ENCODE results near the gene ULK4. TPM values are rescaled to one million over a fixed set of nuclear protein-coding genes. Genes with fewer than 3 reads are reported as not detected.

ULK4 gene
- total and polyA plus RNA-seq, 2 of the 8 experiments (the other 6 are each of a cell fraction or from before 2014, with no cell fraction given): 3.0 to 10.8 TPM

DNA sequence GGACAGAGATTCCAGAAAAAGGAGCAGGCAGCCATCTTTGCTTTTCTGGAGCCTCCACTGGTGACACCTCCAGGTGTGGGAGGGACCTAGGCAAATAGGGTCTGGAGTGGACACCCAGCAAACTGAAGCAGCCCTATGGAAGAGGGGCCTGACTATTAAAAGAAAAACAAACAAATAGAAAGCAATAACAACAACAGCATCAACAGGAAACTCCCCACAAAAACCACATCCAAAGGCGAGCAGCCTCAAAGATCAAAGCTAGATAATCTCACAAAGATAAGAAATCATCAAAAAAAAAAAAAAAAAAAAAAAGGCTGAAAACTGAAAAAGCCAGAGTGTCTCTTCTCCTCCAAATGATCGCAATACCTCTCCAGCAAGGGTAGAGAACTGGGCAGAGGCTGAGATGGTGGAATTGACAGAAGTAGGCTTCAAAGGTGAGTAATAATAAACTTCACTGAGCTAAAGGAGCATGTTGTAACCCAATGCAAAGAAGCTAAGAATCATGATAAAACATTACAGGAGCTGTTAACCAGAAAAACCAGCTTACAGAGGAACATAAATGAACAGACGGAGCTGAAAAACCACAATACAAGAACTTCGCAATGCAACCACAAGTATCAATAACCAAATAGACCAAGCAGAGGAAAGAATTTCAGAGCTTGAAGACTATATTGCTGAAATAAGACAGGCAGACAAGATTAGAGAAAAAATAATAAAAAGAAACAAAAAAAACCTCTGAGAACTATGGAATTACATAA is 537.2 kb downstream of the ULK4 start (continued):
- TF ChIP-seq, protein P1, sequence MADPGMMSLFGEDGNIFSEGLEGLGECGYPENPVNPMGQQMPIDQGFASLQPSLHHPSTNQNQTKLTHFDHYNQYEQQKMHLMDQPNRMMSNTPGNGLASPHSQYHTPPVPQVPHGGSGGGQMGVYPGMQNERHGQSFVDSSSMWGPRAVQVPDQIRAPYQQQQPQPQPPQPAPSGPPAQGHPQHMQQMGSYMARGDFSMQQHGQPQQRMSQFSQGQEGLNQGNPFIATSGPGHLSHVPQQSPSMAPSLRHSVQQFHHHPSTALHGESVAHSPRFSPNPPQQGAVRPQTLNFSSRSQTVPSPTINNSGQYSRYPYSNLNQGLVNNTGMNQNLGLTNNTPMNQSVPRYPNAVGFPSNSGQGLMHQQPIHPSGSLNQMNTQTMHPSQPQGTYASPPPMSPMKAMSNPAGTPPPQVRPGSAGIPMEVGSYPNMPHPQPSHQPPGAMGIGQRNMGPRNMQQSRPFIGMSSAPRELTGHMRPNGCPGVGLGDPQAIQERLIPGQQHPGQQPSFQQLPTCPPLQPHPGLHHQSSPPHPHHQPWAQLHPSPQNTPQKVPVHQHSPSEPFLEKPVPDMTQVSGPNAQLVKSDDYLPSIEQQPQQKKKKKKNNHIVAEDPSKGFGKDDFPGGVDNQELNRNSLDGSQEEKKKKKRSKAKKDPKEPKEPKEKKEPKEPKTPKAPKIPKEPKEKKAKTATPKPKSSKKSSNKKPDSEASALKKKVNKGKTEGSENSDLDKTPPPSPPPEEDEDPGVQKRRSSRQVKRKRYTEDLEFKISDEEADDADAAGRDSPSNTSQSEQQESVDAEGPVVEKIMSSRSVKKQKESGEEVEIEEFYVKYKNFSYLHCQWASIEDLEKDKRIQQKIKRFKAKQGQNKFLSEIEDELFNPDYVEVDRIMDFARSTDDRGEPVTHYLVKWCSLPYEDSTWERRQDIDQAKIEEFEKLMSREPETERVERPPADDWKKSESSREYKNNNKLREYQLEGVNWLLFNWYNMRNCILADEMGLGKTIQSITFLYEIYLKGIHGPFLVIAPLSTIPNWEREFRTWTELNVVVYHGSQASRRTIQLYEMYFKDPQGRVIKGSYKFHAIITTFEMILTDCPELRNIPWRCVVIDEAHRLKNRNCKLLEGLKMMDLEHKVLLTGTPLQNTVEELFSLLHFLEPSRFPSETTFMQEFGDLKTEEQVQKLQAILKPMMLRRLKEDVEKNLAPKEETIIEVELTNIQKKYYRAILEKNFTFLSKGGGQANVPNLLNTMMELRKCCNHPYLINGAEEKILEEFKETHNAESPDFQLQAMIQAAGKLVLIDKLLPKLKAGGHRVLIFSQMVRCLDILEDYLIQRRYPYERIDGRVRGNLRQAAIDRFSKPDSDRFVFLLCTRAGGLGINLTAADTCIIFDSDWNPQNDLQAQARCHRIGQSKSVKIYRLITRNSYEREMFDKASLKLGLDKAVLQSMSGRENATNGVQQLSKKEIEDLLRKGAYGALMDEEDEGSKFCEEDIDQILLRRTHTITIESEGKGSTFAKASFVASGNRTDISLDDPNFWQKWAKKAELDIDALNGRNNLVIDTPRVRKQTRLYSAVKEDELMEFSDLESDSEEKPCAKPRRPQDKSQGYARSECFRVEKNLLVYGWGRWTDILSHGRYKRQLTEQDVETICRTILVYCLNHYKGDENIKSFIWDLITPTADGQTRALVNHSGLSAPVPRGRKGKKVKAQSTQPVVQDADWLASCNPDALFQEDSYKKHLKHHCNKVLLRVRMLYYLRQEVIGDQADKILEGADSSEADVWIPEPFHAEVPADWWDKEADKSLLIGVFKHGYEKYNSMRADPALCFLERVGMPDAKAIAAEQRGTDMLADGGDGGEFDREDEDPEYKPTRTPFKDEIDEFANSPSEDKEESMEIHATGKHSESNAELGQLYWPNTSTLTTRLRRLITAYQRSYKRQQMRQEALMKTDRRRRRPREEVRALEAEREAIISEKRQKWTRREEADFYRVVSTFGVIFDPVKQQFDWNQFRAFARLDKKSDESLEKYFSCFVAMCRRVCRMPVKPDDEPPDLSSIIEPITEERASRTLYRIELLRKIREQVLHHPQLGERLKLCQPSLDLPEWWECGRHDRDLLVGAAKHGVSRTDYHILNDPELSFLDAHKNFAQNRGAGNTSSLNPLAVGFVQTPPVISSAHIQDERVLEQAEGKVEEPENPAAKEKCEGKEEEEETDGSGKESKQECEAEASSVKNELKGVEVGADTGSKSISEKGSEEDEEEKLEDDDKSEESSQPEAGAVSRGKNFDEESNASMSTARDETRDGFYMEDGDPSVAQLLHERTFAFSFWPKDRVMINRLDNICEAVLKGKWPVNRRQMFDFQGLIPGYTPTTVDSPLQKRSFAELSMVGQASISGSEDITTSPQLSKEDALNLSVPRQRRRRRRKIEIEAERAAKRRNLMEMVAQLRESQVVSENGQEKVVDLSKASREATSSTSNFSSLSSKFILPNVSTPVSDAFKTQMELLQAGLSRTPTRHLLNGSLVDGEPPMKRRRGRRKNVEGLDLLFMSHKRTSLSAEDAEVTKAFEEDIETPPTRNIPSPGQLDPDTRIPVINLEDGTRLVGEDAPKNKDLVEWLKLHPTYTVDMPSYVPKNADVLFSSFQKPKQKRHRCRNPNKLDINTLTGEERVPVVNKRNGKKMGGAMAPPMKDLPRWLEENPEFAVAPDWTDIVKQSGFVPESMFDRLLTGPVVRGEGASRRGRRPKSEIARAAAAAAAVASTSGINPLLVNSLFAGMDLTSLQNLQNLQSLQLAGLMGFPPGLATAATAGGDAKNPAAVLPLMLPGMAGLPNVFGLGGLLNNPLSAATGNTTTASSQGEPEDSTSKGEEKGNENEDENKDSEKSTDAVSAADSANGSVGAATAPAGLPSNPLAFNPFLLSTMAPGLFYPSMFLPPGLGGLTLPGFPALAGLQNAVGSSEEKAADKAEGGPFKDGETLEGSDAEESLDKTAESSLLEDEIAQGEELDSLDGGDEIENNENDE (IDR thresholded peaks at IDR 0.05; ENCODE audit: insufficient replicate concordance, low read length): no peak
- TF ChIP-seq SP1 (IDR thresholded peaks at IDR 0.05; ENCODE audit: low read depth, low read length) (no peak), JUND (IDR thresholded peaks at IDR 0.05; ENCODE audit: low read length) (no peak), KDM5A (IDR thresholded peaks at IDR 0.05; ENCODE audit: low read length) (no peak), SP2 (IDR thresholded peaks at IDR 0.05; ENCODE audit: low read length) (no peak), SAP30 (IDR thresholded peaks at IDR 0.05; ENCODE audit: insufficient read depth, insufficient replicate concordance, low read length) (no peak), NANOG (IDR thresholded peaks at IDR 0.05; ENCODE audit: insufficient read depth, low read depth, low read length, poor library complexity, severe bottlenecking) (no peak), NRF1 (IDR thresholded peaks at IDR 0.05; ENCODE audit: low read depth, low read length) (no peak)
- TF ChIP-seq, protein P2, sequence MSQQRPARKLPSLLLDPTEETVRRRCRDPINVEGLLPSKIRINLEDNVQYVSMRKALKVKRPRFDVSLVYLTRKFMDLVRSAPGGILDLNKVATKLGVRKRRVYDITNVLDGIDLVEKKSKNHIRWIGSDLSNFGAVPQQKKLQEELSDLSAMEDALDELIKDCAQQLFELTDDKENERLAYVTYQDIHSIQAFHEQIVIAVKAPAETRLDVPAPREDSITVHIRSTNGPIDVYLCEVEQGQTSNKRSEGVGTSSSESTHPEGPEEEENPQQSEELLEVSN (IDR thresholded peaks at IDR 0.05): no peak

Data from H1 (cell line).